HEK293 (cell line): ENCODE measurements around the gene TASP1.
"Not testable (repeated sequence)": the region's sequence is repeated elsewhere in the genome, so short reads cannot be mapped to it uniquely, and the experiment has no call there.

Source experiments
- CTCF ChIA-PET: fragments of 350-600 bp; formaldehyde crosslinking; extraction: SDS; loops from one replicate; lab custom pipeline; 2021; ENCODE audit warnings: antibody characterized with exemption; lab: Yijun Ruan, JAX
- POLR2A ChIA-PET: fragments of 300-600 bp; formaldehyde crosslinking; extraction: SDS; loops from one replicate; lab custom pipeline; 2020; ENCODE audit warnings: antibody characterized with exemption, inconsistent platforms; lab: Yijun Ruan, JAX
- H3K27ac ChIP-seq: fragments of 200-500 bp; sonication (Bioruptor generic); 2 replicates; pipeline ENCODE4 v1.5.1; 2014; ENCODE audit warnings: low read depth, low read length, control low read depth, inconsistent platforms; ENCODE audit errors: extremely low read depth
- H3K36me3 ChIP-seq, 2 experiments: fragments of 200-500 bp in 1 of 2; sonication (Bioruptor generic) in 1 of 2; 1 replicate in 1 of 2; 2 replicates in 1 of 2; pipeline ENCODE4 v1.5.1; 2014 to 2017; ENCODE audit warnings: inconsistent platforms in 2 of 2, low read length in 2 of 2; ENCODE audit not compliant: control insufficient read depth in 2 of 2, insufficient read depth in 1 of 2
- H3K4me1 ChIP-seq: fragments of 200-500 bp; sonication (Bioruptor generic); 2 replicates; pipeline ENCODE4 v1.5.1; 2014; ENCODE audit warnings: mild to moderate bottlenecking, low read length, inconsistent platforms; ENCODE audit not compliant: control insufficient read depth, insufficient read depth
- H3K4me3 ChIP-seq: 2 replicates; pipeline ENCODE4 v1.5.1; 2011; ENCODE audit warnings: low read depth, mild to moderate bottlenecking, control low read depth, low read length, moderate library complexity
- H3K9me3 ChIP-seq: fragments of 200-500 bp; sonication (Bioruptor generic); 2 replicates; pipeline ENCODE4 v1.5.1; 2014; ENCODE audit warnings: low read depth, low read length, inconsistent platforms; ENCODE audit not compliant: control insufficient read depth, insufficient read depth
- KLF1 ChIP-seq: fragments of 450-650 bp; formaldehyde crosslinking; IDR thresholded peaks from 2 replicates; pipeline ENCODE4 v1.5.1; 2016; ENCODE audit warnings: missing biosample characterization, missing genetic modification characterization
- KLF17 ChIP-seq: fragments of 450-650 bp; formaldehyde crosslinking; IDR thresholded peaks from 2 replicates; pipeline ENCODE4 v1.5.1; 2016; ENCODE audit warnings: missing biosample characterization, missing genetic modification characterization
- MZF1 ChIP-seq: fragments of 450-650 bp; formaldehyde crosslinking; IDR thresholded peaks from 2 replicates; pipeline ENCODE4 v1.5.1; 2017; ENCODE audit warnings: missing biosample characterization, missing genetic modification characterization, borderline replicate concordance
- TSHZ1 ChIP-seq: fragments of 450-650 bp; formaldehyde crosslinking; IDR thresholded peaks from 2 replicates; pipeline ENCODE4 v1.5.1; 2016; ENCODE audit warnings: missing biosample characterization, missing genetic modification characterization, borderline replicate concordance
- ZNF174 ChIP-seq: fragments of 450-650 bp; formaldehyde crosslinking; IDR thresholded peaks from 2 replicates; pipeline ENCODE4 v1.5.0; 2017; ENCODE audit warnings: missing biosample characterization, mild to moderate bottlenecking, missing genetic modification characterization
- ZNF2 ChIP-seq: fragments of 450-650 bp; formaldehyde crosslinking; IDR thresholded peaks from 2 replicates; pipeline ENCODE4 v1.5.1; 2016; ENCODE audit warnings: missing biosample characterization, missing genetic modification characterization
- ZNF274 ChIP-seq, 2 experiments: fragments of 200-500 bp in 1 of 2; fragments of 450-650 bp in 1 of 2; sonication (Bioruptor generic) in 1 of 2; formaldehyde crosslinking in 1 of 2; IDR thresholded peaks; 2 replicates each; pipeline versions ENCODE4 v1.5.1 to v1.6.1; 2014 to 2016; ENCODE audit warnings: borderline replicate concordance in 1 of 2, inconsistent platforms in 1 of 2, low read length in 1 of 2, missing biosample characterization in 1 of 2, missing genetic modification characterization in 1 of 2
- ZNF366 ChIP-seq: fragments of 450-650 bp; formaldehyde crosslinking; conservative IDR thresholded peaks from 2 replicates; pipeline ENCODE4 v1.5.1; 2016; ENCODE audit warnings: missing biosample characterization, missing genetic modification characterization
- ZNF394 ChIP-seq: fragments of 450-650 bp; formaldehyde crosslinking; IDR thresholded peaks from 2 replicates; pipeline ENCODE4 v1.5.1; 2016; ENCODE audit warnings: missing biosample characterization, missing genetic modification characterization, mild to moderate bottlenecking, moderate library complexity, borderline replicate concordance
- ZNF473 ChIP-seq: fragments of 450-650 bp; formaldehyde crosslinking; IDR thresholded peaks from 2 replicates; pipeline ENCODE4 v1.5.1; 2017; ENCODE audit warnings: missing biosample characterization, missing genetic modification characterization
- ZNF571 ChIP-seq: fragments of 450-650 bp; formaldehyde crosslinking; IDR thresholded peaks from 2 replicates; pipeline ENCODE4 v1.5.0; 2017; ENCODE audit warnings: missing biosample characterization, missing genetic modification characterization
- ZNF654 ChIP-seq: fragments of 450-650 bp; formaldehyde crosslinking; IDR thresholded peaks from 2 replicates; pipeline ENCODE4 v1.5.1; 2016; ENCODE audit warnings: low read depth, missing biosample characterization, missing genetic modification characterization
- ZNF704 ChIP-seq: fragments of 450-650 bp; formaldehyde crosslinking; IDR thresholded peaks from 2 replicates; pipeline ENCODE4 v1.5.1; 2016; ENCODE audit warnings: missing biosample characterization, missing genetic modification characterization
- ZNF747 ChIP-seq: fragments of 450-650 bp; formaldehyde crosslinking; IDR thresholded peaks from 2 replicates; pipeline ENCODE4 v1.5.1; 2016; ENCODE audit warnings: missing biosample characterization, missing genetic modification characterization
- ZNF777 ChIP-seq: fragments of 450-650 bp; formaldehyde crosslinking; IDR thresholded peaks from 2 replicates; pipeline ENCODE4 v1.5.1; 2017; ENCODE audit warnings: missing biosample characterization, missing genetic modification characterization, borderline replicate concordance
- ZNF791 ChIP-seq: fragments of 450-650 bp; formaldehyde crosslinking; IDR thresholded peaks from 2 replicates; pipeline ENCODE4 v1.5.1; 2016; ENCODE audit warnings: missing biosample characterization, missing genetic modification characterization
- ZNF843 ChIP-seq: fragments of 450-650 bp; formaldehyde crosslinking; IDR thresholded peaks from 2 replicates; pipeline ENCODE4 v1.5.1; 2016; ENCODE audit warnings: missing biosample characterization, missing genetic modification characterization

The TASP1 gene

GRCh38 chr20:13485576-13485975 lies 153.2 kb downstream of the TASP1 start:
- no peaks in the 10 kb centered on the region for H3K9me3 ChIP-seq
- ChIA-PET CTCF (interaction anchor here (0.6 to 0.7 kb wide), 2 partner anchors 22 to 569 kb away, joined by 3 read pairs; no protein-coding TSS in a partner anchor), POLR2A (no interaction called here)
- H3K4me1 ChIP-seq: 0 out of 2 replicates have a peak, but pooled peaks cover 2% of the 10 kb centered on the region
- no peak for TF ChIP-seq ZNF843 (tag by site-specific recombination)
- no peak for TF ChIP-seq ZNF2 (tag by site-specific recombination)
- no peak for TF ChIP-seq TSHZ1
- no peak for TF ChIP-seq ZNF777 (tag by site-specific recombination)
- no peak for TF ChIP-seq KLF1 (tag by site-specific recombination)
- no peak for TF ChIP-seq ZNF394 (tag by site-specific recombination)
- no peak for TF ChIP-seq ZNF791
- no peak for TF ChIP-seq ZNF704 (tag by site-specific recombination)
- TF ChIP-seq ZNF274 (IDR thresholded peaks at IDR 0.05; ENCODE audit: low read length): no peak
- TF ChIP-seq ZNF274 (tag by site-specific recombination; IDR thresholded peaks at IDR 0.05; ENCODE audit: borderline replicate concordance): no peak
- TF ChIP-seq ZNF747 (tag by site-specific recombination): no peak
- no peak for TF ChIP-seq ZNF571
- TF ChIP-seq MZF1 (tag by site-specific recombination): no peak
- TF ChIP-seq ZNF366: no peak
- no peak for TF ChIP-seq ZNF174
- TF ChIP-seq ZNF654: no peak
- no peak for TF ChIP-seq KLF17 (tag by site-specific recombination)
- no peak for TF ChIP-seq ZNF473 (tag by site-specific recombination)
- H3K4me3 ChIP-seq: no peak overlapping the region
- H3K36me3 ChIP-seq: peaks cover 0 to 19% of the 10 kb centered on the region in 2 experiments; a peak in 1 of 3 replicates
- no peak overlapping the region for H3K27ac ChIP-seq

GRCh38 chr20:13485019-13485418 lies 153.7 kb downstream of the TASP1 start:
- H3K9me3 ChIP-seq, POLR2A ChIA-PET, H3K27ac ChIP-seq, CTCF ChIA-PET, H3K4me1 ChIP-seq, H3K4me3 ChIP-seq: not testable (repeated sequence)
- peaks cover 0 to 19% of the 10 kb centered on the region in 2 experiments; a peak in 1 of 3 replicates for H3K36me3 ChIP-seq

GRCh38 chr20:13483472-13483871 lies 155.3 kb downstream of the TASP1 start:
- H3K27ac ChIP-seq, H3K4me1 ChIP-seq, H3K4me3 ChIP-seq, H3K9me3 ChIP-seq, CTCF ChIA-PET, POLR2A ChIA-PET: not testable (repeated sequence)
- peaks cover 0 to 19% of the 10 kb centered on the region in 2 experiments; a peak in 1 of 3 replicates for H3K36me3 ChIP-seq
